Body of pancreas (tissue), 4 donors: Measurements from ENCODE around the gene COPE. TPM values are rescaled to one million over a fixed set of nuclear protein-coding genes. Genes with fewer than 3 reads are reported as not detected.

Experiments
- ATAC-seq: fragments of 150-250 bp; one replicate; pipeline ENCODE4 v1.9.1; 2016
- DNase-seq, 4 donors: peaks; one replicate each; pipeline ENCODE4 v3.0.0-alpha.2; 2019
- H3K27ac ChIP-seq, 4 donors: fragments of 200-600 bp; sonication (generic); 1 replicate in 3 of 4; 2 replicates in 1 of 4; pipeline versions ENCODE4 v1.5.1 to v1.6.1; 2016 to 2019; ENCODE audit warnings: mild to moderate bottlenecking in 1 of 4, mixed read lengths in 1 of 4, moderate library complexity in 1 of 4
- H3K27me3 ChIP-seq, 2 donors: fragments of 200-600 bp; sonication (generic); one replicate each; pipeline ENCODE4 v1.6.0; 2016; ENCODE audit warnings: mild to moderate bottlenecking in 1 of 2
- H3K36me3 ChIP-seq, 2 donors: fragments of 200-600 bp; sonication (generic); replicated peaks in 1 of 2; 2 replicates each; pipeline ENCODE4 v1.5.1; 2016; ENCODE audit warnings: low read depth in 2 of 2; ENCODE audit not compliant: insufficient read depth in 1 of 2
- H3K4me1 ChIP-seq: fragments of 200-600 bp; sonication (generic); one replicate; pipeline ENCODE4 v1.6.0; 2016
- H3K4me3 ChIP-seq, 2 donors: fragments of 200-600 bp; sonication (generic); 1 replicate in 1 of 2; 2 replicates in 1 of 2; pipeline ENCODE4 v1.5.1; 2016 to 2019
- H3K9me3 ChIP-seq, 3 donors: fragments of 200-600 bp; sonication (generic); 1 replicate in 2 of 3; 2 replicates in 1 of 3; pipeline ENCODE4 v1.5.1; 2016
- CTCF ChIP-seq, 7 experiments: fragments of 450-650 bp in 4 of 7; fragments of 200-600 bp in 3 of 7; sonication (generic) in 3 of 7; IDR thresholded peaks; one replicate each; pipeline ENCODE4 v1.5.1; 2016 to 2019; ENCODE audit warnings: antibody characterized with exemption in 7 of 7
- POLR2A ChIP-seq, 3 donors: fragments of 450-650 bp; IDR thresholded peaks; one replicate each; pipeline ENCODE4 v1.6.1; 2016; ENCODE audit warnings: antibody characterized with exemption in 3 of 3, mild to moderate bottlenecking in 2 of 3
- WGBS, 2 donors: methylation state at CpG; one replicate each; pipeline ENCODE4 v1.1.5; 2017; 5-methylcytosine and 5-hydroxymethylcytosine counted together
- intact Hi-C: fragments of 100-400 bp; cut with DNase I; formaldehyde crosslinking; loops from one replicate; pipeline ENCODE4 v1.15.1; 2023
- total RNA-seq, 2 donors: library from RNA; depleted of rRNA; stranded (reverse); fragments of >200 nt; gene quantifications; one replicate each; pipeline ENCODE4 v1.1.0, GENCODE V29; 2016

COPE gene
- total RNA-seq, 2 donors from 2014 or later, result 111 to 166 TPM

GRCh38 chr19:18951721-18952281, 32.6 kb upstream of the COPE start:
- TF ChIP-seq CTCF (IDR thresholded peaks at IDR 0.05), result no peak
- DNase-seq (no peak), ATAC-seq (no peak)
- no peak overlapping the region for H3K27ac ChIP-seq
- H3K9me3 ChIP-seq, result no peaks in the 10 kb centered on the region
- no peaks in the 10 kb centered on the region for H3K36me3 ChIP-seq
- 85 to 89% methylated on average over 6 to 7 of the region's 7 CpGs for WGBS, 2 donors
- H3K4me3 ChIP-seq, result no peak overlapping the region
- intact Hi-C loops, result no loop called here
- H3K27me3 ChIP-seq, result no peaks in the 10 kb centered on the region
- no peaks in the 10 kb centered on the region for H3K4me1 ChIP-seq

- H3K27me3 ChIP-seq, result no peaks in the 10 kb centered on the region
- no peaks in the 10 kb centered on the region for H3K9me3 ChIP-seq
- no peaks in the 10 kb centered on the region for H3K36me3 ChIP-seq
- ATAC-seq (no peak), DNase-seq (no peak)
- TF ChIP-seq POLR2A (IDR thresholded peaks at IDR 0.05) (no peak), CTCF (IDR thresholded peaks at IDR 0.05) (no peak)
- H3K4me1 ChIP-seq, result no peaks in the 10 kb centered on the region
- 71 to 81% methylated on average over 3 of the region's 3 CpGs for WGBS, 2 donors
- intact Hi-C loops, result no loop called here
- no peak overlapping the region for H3K27ac ChIP-seq
- no peak overlapping the region for H3K4me3 ChIP-seq
Observed at GRCh38 chr19:18949858-18950257, 30.7 kb upstream of the COPE start.

- Histone ChIP-seq H3K36me3 (no peaks in the 10 kb centered on the region), H3K9me3 (no peaks in the 10 kb centered on the region), H3K27ac (no peak overlapping the region), H3K4me3 (no peak overlapping the region), H3K4me1 (no peaks in the 10 kb centered on the region), H3K27me3 (no peaks in the 10 kb centered on the region)
- ATAC-seq (no peak), DNase-seq (no peak)
- TF ChIP-seq CTCF (IDR thresholded peaks at IDR 0.05) (no peak), POLR2A (IDR thresholded peaks at IDR 0.05) (no peak)
- intact Hi-C loops, result no loop called here
- 71 to 72% methylated on average over 3 to 4 of the region's 5 CpGs for WGBS, 2 donors
Observed at GRCh38 chr19:18948976-18949356, 29.8 kb upstream of the COPE start.

GRCh38 chr19:18948075-18948975, 29.1 kb upstream of the COPE start:
- no peak for TF ChIP-seq POLR2A (IDR thresholded peaks at IDR 0.05)
- WGBS, 2 donors, result 61 to 64% methylated on average over 2 to 15 of the region's 15 CpGs
- H3K9me3 ChIP-seq, result no peaks in the 10 kb centered on the region
- no peak for ATAC-seq
- H3K36me3 ChIP-seq, result no peaks in the 10 kb centered on the region
- intact Hi-C loops, result no loop called here
- H3K27me3 ChIP-seq, result no peaks in the 10 kb centered on the region
- H3K27ac ChIP-seq, result no peak overlapping the region
- no peaks in the 10 kb centered on the region for H3K4me1 ChIP-seq
- no peak for DNase-seq
- no peak overlapping the region for H3K4me3 ChIP-seq

- TF ChIP-seq CTCF (IDR thresholded peaks at IDR 0.05) (no peak), POLR2A (IDR thresholded peaks at IDR 0.05) (no peak)
- WGBS, 2 donors, result 64 to 91% methylated on average over 3 to 14 of the region's 14 CpGs
- Histone ChIP-seq H3K36me3 (no peaks in the 10 kb centered on the region), H3K4me3 (no peak overlapping the region), H3K4me1 (no peaks in the 10 kb centered on the region), H3K27ac (no peak overlapping the region), H3K9me3 (no peaks in the 10 kb centered on the region), H3K27me3 (no peaks in the 10 kb centered on the region)
- DNase-seq (no peak), ATAC-seq (no peak)
- intact Hi-C loops, result no loop called here
Observed at GRCh38 chr19:18946918-18947317, 27.7 kb upstream of the COPE start.
